OCI-LY1 (cell line): ENCODE data around the gene KRT80.

Source experiments
- H2AFZ ChIP-seq: fragments of 200-600 bp; sonication (generic), shearing (Covaris generic); 2 replicates; pipeline ENCODE4 v1.6.0; 2014; ENCODE audit warnings: antibody characterized with exemption, mild to moderate bottlenecking, low read length
- H3F3A ChIP-seq: fragments of 200-600 bp; sonication (generic), shearing (Covaris generic); 2 replicates; pipeline ENCODE4 v1.6.0; 2014; ENCODE audit warnings: mild to moderate bottlenecking, antibody characterized with exemption, low read length, moderate library complexity; ENCODE audit not compliant: insufficient read depth
- H3K27ac ChIP-seq: fragments of 200-600 bp; sonication (generic); 2 replicates; pipeline ENCODE4 v1.5.1; 2014; ENCODE audit warnings: low read length, mixed run types, mild to moderate bottlenecking, low read depth; ENCODE audit not compliant: poor library complexity, severe bottlenecking
- H3K27me3 ChIP-seq: fragments of 200-600 bp; sonication (generic); 2 replicates; pipeline ENCODE4 v1.6.0; 2014; ENCODE audit warnings: antibody characterized with exemption, mild to moderate bottlenecking, low read length, moderate library complexity; ENCODE audit not compliant: insufficient read depth
- H3K36me3 ChIP-seq: fragments of 200-600 bp; sonication (generic); 2 replicates; pipeline ENCODE4 v1.6.1; 2014; ENCODE audit warnings: mild to moderate bottlenecking, antibody characterized with exemption, low read length, moderate library complexity, mixed read lengths; ENCODE audit not compliant: insufficient read depth
- H3K4me1 ChIP-seq: fragments of 200-600 bp; sonication (generic); 2 replicates; pipeline ENCODE4 v1.5.1; 2014; ENCODE audit warnings: mild to moderate bottlenecking, low read length, moderate library complexity; ENCODE audit not compliant: insufficient read depth, severe bottlenecking
- H3K4me2 ChIP-seq: fragments of 200-600 bp; sonication (generic), shearing (Covaris generic); 2 replicates; pipeline ENCODE4 v1.6.1; 2014; ENCODE audit warnings: low read length
- H3K4me3 ChIP-seq: fragments of 200-600 bp; sonication (generic); 2 replicates; pipeline ENCODE4 v1.5.1; 2014; ENCODE audit warnings: low read length, low read depth, mild to moderate bottlenecking, mixed read lengths; ENCODE audit not compliant: poor library complexity, severe bottlenecking
- H3K79me2 ChIP-seq: fragments of 200-600 bp; shearing (Covaris generic); 2 replicates; pipeline ENCODE4 v1.6.1; 2016; ENCODE audit warnings: mixed run types, low read length, mixed read lengths; ENCODE audit not compliant: insufficient read depth
- H3K9ac ChIP-seq: fragments of 200-600 bp; sonication (generic), shearing (Covaris generic); 2 replicates; pipeline ENCODE4 v1.6.1; 2014; ENCODE audit warnings: mild to moderate bottlenecking, low read length, mixed read lengths
- H3K9me2 ChIP-seq: fragments of 200-600 bp; sonication (generic), shearing (Covaris generic); 2 replicates; pipeline ENCODE4 v1.6.1; 2014; ENCODE audit warnings: low read depth, mild to moderate bottlenecking, low read length, mixed read lengths
- H3K9me3 ChIP-seq: fragments of 200-600 bp; shearing (Covaris generic); 2 replicates; pipeline ENCODE4 v1.6.1; 2014; ENCODE audit warnings: low read length, mixed read lengths
- H4K20me1 ChIP-seq: fragments of 200-600 bp; sonication (generic), shearing (Covaris generic); 2 replicates; pipeline ENCODE4 v1.6.0; 2016; ENCODE audit warnings: mild to moderate bottlenecking, low read length; ENCODE audit not compliant: insufficient read depth
- EZH2 ChIP-seq: fragments of 200-600 bp; sonication (generic), shearing (Covaris generic); IDR thresholded peaks from 2 replicates; pipeline ENCODE4 v1.8.0; 2017; ENCODE audit warnings: borderline replicate concordance, mixed run types, mild to moderate bottlenecking, antibody characterized with exemption, low read length, moderate library complexity, mixed read lengths
- TF ChIP-seq, protein P1 (sequence below): fragments of 200-600 bp; sonication (generic), shearing (Covaris generic); IDR thresholded peaks from 2 replicates; pipeline ENCODE4 v1.5.1; 2017; ENCODE audit warnings: mild to moderate bottlenecking, antibody characterized with exemption, low read length, moderate library complexity, mixed read lengths

Gene KRT80

DNA sequence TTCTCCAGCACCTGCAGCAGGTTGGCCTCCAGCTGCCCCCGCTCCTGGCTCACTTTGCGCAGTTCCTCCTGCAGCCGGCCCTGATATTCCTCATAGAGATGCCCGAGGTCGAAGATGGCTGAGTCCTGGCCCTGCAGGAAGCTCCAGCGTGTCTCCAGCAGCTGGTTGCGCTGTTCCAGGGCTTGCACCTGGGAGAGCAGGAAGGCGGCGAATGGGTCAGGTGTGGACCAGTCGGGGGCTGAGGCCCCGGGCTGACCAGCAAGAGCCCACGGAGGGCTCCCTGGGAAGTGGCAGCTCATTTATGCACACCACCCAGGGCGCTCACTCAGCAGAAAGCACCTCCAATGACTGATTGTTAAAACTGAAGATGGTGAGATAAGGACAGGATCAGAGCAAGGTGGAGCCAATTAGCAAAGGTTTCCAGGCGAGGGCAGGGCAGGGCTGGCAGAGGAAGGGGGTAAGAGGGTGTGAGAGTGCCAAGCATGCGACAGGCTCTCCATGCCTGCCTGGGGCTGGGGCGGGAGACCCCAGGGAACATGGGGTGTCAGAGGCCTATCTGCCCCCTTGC is 6.3 kb downstream of the KRT80 start:
- Histone ChIP-seq H3K4me3 (no peak overlapping the region), H2AFZ (no peak overlapping the region), H3K4me2 (no peak overlapping the region), H3K4me1 (no peaks in the 10 kb centered on the region), H3K9ac (no peak overlapping the region), H3K36me3 (no peaks in the 10 kb centered on the region), H3K79me2 (no peaks in the 10 kb centered on the region), H3K9me2 (no peaks in the 10 kb centered on the region), H3K9me3 (no peaks in the 10 kb centered on the region), H3K27me3 (peaks cover 8% of the 10 kb centered on the region; the same call in 1 of the 2 replicates), H4K20me1 (no peaks in the 10 kb centered on the region), H3K27ac (no peak overlapping the region), H3F3A (no peaks in the 10 kb centered on the region)
- TF ChIP-seq, protein P1, sequence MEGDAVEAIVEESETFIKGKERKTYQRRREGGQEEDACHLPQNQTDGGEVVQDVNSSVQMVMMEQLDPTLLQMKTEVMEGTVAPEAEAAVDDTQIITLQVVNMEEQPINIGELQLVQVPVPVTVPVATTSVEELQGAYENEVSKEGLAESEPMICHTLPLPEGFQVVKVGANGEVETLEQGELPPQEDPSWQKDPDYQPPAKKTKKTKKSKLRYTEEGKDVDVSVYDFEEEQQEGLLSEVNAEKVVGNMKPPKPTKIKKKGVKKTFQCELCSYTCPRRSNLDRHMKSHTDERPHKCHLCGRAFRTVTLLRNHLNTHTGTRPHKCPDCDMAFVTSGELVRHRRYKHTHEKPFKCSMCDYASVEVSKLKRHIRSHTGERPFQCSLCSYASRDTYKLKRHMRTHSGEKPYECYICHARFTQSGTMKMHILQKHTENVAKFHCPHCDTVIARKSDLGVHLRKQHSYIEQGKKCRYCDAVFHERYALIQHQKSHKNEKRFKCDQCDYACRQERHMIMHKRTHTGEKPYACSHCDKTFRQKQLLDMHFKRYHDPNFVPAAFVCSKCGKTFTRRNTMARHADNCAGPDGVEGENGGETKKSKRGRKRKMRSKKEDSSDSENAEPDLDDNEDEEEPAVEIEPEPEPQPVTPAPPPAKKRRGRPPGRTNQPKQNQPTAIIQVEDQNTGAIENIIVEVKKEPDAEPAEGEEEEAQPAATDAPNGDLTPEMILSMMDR, result no peak

DNA sequence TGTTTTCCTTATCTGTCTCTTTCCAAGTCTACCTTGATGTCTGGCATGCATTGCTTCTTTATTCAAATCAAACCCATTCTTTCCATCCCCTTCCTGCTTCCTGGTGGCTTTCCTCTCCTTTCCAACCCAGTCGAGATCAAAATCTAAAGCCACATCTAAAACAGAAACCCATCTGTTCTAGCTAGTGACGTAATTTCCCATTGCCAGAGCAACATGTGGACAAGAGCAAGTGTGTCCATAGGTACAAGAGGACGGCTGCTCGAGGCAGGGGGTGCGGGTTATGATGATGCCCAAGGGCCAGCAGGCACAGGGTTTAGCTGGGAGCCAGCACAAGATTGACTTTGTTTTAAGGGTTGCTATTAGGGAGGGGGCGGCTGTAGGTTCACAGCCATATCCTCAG is 7.0 kb downstream of the KRT80 start:
- no peak overlapping the region for H3K27ac ChIP-seq
- H3K9me3 ChIP-seq, result no peaks in the 10 kb centered on the region
- H3K9me2 ChIP-seq, result no peaks in the 10 kb centered on the region
- TF ChIP-seq, protein P1, result no peak
- no peak for TF ChIP-seq EZH2
- H3K4me3 ChIP-seq, result no peak overlapping the region
- no peak overlapping the region for H3K4me2 ChIP-seq
- H3F3A ChIP-seq, result no peaks in the 10 kb centered on the region
- H3K4me1 ChIP-seq, result no peaks in the 10 kb centered on the region
- H3K79me2 ChIP-seq, result no peaks in the 10 kb centered on the region
- H3K9ac ChIP-seq, result no peak overlapping the region
- H3K36me3 ChIP-seq, result no peaks in the 10 kb centered on the region
- H2AFZ ChIP-seq, result no peak overlapping the region
- peaks cover 8% of the 10 kb centered on the region; the same call in 1 of the 2 replicates for H3K27me3 ChIP-seq
- no peaks in the 10 kb centered on the region for H4K20me1 ChIP-seq

DNA sequence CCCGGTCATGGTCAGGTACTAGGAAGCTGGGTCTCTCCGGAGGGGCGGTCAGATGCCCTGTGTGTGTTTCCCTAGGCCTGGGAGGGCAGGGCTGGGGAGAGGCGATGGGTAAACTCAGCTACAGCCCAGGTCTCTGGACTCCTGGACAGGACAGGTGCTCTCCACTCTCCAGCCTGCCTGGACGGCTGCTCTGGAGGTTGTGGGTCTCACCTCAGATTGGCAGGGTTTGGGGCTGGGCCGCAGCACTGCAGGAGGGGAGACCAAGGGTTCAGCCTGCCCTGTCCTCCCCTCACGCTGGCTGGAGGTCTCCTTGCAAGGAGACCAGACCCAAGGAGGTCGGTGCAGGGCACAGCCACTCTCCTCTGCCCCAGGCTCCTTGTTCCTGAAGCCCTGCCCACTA is 7.8 kb downstream of the KRT80 start:
- no peaks in the 10 kb centered on the region for H4K20me1 ChIP-seq
- H3K79me2 ChIP-seq, result no peaks in the 10 kb centered on the region
- peaks cover 8% of the 10 kb centered on the region; the same call in 1 of the 2 replicates for H3K27me3 ChIP-seq
- no peak overlapping the region for H3K9ac ChIP-seq
- no peak overlapping the region for H2AFZ ChIP-seq
- H3K27ac ChIP-seq, result no peak overlapping the region
- TF ChIP-seq, protein P1, result no peak
- TF ChIP-seq EZH2, result no peak
- H3K9me2 ChIP-seq, result no peaks in the 10 kb centered on the region
- H3K9me3 ChIP-seq, result no peaks in the 10 kb centered on the region
- no peaks in the 10 kb centered on the region for H3K4me1 ChIP-seq
- no peak overlapping the region for H3K4me2 ChIP-seq
- H3K36me3 ChIP-seq, result no peaks in the 10 kb centered on the region
- no peak overlapping the region for H3K4me3 ChIP-seq
- no peaks in the 10 kb centered on the region for H3F3A ChIP-seq
